Fibroblast of pulmonary artery (primary cell): Measurements from ENCODE around the gene NDUFB2.
A peak's percentile ranks its signal among the peaks of the same experiment; 100 is the strongest.

ENCODE experiments used
- DNase-seq: peaks from one replicate; pipeline ENCODE4 v3.0.0-alpha.2; 2010; ENCODE audit warnings: low read depth
- H3K4me3 ChIP-seq: replicated peaks from 2 replicates; pipeline ENCODE4 v1.5.1; 2011; ENCODE audit warnings: low read depth, mild to moderate bottlenecking, control low read depth, low read length, moderate library complexity
- TF ChIP-seq, protein P1 (sequence below): IDR thresholded peaks from 2 replicates; pipeline ENCODE4 v1.5.1; 2011; ENCODE audit warnings: mild to moderate bottlenecking, control low read depth, low read length, inconsistent platforms; ENCODE audit errors: missing control alignments

NDUFB2 gene

GRCh38 chr7:140694592-140694991 lies 1.9 kb upstream of the NDUFB2 start:
- no peak overlapping the region for H3K4me3 ChIP-seq
- TF ChIP-seq, protein P1, sequence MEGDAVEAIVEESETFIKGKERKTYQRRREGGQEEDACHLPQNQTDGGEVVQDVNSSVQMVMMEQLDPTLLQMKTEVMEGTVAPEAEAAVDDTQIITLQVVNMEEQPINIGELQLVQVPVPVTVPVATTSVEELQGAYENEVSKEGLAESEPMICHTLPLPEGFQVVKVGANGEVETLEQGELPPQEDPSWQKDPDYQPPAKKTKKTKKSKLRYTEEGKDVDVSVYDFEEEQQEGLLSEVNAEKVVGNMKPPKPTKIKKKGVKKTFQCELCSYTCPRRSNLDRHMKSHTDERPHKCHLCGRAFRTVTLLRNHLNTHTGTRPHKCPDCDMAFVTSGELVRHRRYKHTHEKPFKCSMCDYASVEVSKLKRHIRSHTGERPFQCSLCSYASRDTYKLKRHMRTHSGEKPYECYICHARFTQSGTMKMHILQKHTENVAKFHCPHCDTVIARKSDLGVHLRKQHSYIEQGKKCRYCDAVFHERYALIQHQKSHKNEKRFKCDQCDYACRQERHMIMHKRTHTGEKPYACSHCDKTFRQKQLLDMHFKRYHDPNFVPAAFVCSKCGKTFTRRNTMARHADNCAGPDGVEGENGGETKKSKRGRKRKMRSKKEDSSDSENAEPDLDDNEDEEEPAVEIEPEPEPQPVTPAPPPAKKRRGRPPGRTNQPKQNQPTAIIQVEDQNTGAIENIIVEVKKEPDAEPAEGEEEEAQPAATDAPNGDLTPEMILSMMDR = no peak
- DNase-seq = no peak

DNA sequence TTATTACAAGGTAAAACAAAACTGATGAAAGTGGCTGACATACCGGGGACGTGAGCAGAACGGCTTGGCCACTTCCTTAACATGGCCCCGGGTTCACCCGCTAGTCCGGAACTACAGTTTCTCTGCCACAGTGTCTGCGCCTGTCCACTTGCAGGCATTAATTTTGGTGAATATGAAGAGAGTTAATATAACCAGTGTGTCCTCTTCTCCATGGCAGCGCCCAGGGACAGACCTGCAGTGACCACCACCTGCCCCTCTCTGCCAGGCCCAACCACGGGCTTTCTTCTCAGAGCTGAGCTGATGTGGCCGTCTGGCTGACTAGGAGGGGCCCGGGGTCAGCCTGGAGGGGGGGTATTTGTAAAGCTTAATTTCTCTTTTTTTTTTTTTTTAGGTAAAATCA lies 1.1 kb upstream of the NDUFB2 start:
- H3K4me3 ChIP-seq = no peak overlapping the region
- no peak for DNase-seq
- TF ChIP-seq, protein P1 = no peak

- TF ChIP-seq, protein P1 = no peak
- peak; percentile 89 for DNase-seq
Measured at GRCh38 chr7:140696024-140696679, 356 bp upstream of the NDUFB2 start.

DNA sequence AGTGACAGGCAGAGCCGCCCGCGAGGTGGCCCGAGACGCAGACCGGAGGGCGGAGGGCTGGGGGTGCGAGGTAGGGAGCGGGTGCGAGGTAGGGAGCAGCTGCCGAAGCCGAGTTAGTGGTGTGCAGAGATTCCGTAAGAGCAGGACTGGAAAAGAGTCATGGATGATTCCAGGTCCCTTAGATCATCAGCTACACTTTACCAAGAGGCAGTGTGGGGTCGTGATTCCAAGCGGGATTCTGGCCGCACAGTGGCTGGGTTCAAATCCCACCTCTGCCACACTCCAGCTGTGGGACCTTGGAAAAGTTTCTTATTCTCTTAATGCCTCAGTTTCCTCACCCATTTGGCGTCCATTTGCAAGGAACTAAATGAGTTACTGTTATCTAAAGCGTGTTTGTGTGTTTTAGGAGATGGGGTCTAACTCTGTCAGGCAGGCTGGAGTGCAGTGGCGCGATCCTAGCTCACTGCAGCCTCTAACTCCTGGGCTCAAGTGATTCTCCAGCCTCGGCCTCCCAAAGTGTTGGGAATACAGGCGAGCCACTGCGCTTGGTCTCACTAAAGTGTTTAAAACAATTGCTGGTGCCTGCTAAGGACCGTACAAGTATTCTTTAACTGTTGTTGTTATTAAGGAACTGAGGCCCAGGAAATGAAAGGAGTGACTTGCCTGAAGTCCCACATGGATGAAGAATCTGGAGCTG lies 1.1 kb downstream of the NDUFB2 start:
- DNase-seq = peak; percentile 42
- TF ChIP-seq, protein P1 = no peak
- H3K4me3 ChIP-seq = peak overlapping the region; percentile 89

More at GRCh38 chr7:140696024-140696679, 356 bp upstream of the NDUFB2 start:
- H3K4me3 ChIP-seq = peak overlapping the region; percentile 89

GRCh38 chr7:140698477-140698876 lies 2.0 kb downstream of the NDUFB2 start:
- H3K4me3 ChIP-seq = no peak overlapping the region
- TF ChIP-seq, protein P1 = no peak
- DNase-seq = no peak

- TF ChIP-seq, protein P1 = no peak
- no peak overlapping the region for H3K4me3 ChIP-seq
- no peak for DNase-seq
Measured at GRCh38 chr7:140702774-140703173, 6.3 kb downstream of the NDUFB2 start.
